Measurements from ENCODE around the gene LHFPL6.

Gene LHFPL6

GRCh38 chr13:39526499-39526898 is 76.5 kb downstream of the LHFPL6 start:
- no peak for ATAC-seq (ENCODE audit: insufficient read depth, low read depth)

GRCh38 chr13:39525506-39525905 is 77.5 kb downstream of the LHFPL6 start:
- TF ChIP-seq CTCF (IDR thresholded peaks at IDR 0.05; ENCODE audit: borderline replicate concordance, extremely low read depth, low read length, poor library complexity, severe bottlenecking) (no peak), EZH2 (IDR thresholded peaks at IDR 0.05; ENCODE audit: borderline replicate concordance, low read depth, low read length, severe bottlenecking) (no peak)
- DNase-seq (no peak), ATAC-seq (ENCODE audit: insufficient read depth, low read depth) (no peak)
- Histone ChIP-seq H4K20me1 (ENCODE audit: insufficient read depth, low read length) (no peaks in the 10 kb centered on the region), H3K9me3 (ENCODE audit: insufficient read depth, low read length, severe bottlenecking) (no peaks in the 10 kb centered on the region), H3K27ac (ENCODE audit: low read length) (no peak overlapping the region), H3K4me1 (ENCODE audit: insufficient read depth, low read length) (no peaks in the 10 kb centered on the region), H2AFZ (ENCODE audit: low read depth, low read length) (no peak overlapping the region), H3K4me3 (ENCODE audit: low read depth in 1 of 2, low read length in 2 of 2) (no peak overlapping the region), H3K79me2 (ENCODE audit: insufficient read depth, low read length) (no peaks in the 10 kb centered on the region), H3K4me2 (ENCODE audit: insufficient read depth, low read length) (no peak overlapping the region), H3K27me3 (ENCODE audit: insufficient read depth, low read length, poor library complexity) (no peaks in the 10 kb centered on the region), H3K9ac (ENCODE audit: low read depth, low read length) (no peak overlapping the region), H3K36me3 (ENCODE audit: insufficient read depth, low read length) (no peaks in the 10 kb centered on the region)

More at GRCh38 chr13:39526499-39526898, 76.5 kb downstream of the LHFPL6 start:
- Histone ChIP-seq H4K20me1 (ENCODE audit: insufficient read depth, low read length) (no peaks in the 10 kb centered on the region), H3K4me3 (ENCODE audit: low read depth in 1 of 2, low read length in 2 of 2) (no peak overlapping the region), H3K36me3 (ENCODE audit: insufficient read depth, low read length) (no peaks in the 10 kb centered on the region), H2AFZ (ENCODE audit: low read depth, low read length) (no peak overlapping the region), H3K9ac (ENCODE audit: low read depth, low read length) (no peak overlapping the region), H3K4me2 (ENCODE audit: insufficient read depth, low read length) (no peak overlapping the region), H3K27me3 (ENCODE audit: insufficient read depth, low read length, poor library complexity) (no peaks in the 10 kb centered on the region), H3K4me1 (ENCODE audit: insufficient read depth, low read length) (no peaks in the 10 kb centered on the region), H3K79me2 (ENCODE audit: insufficient read depth, low read length) (no peaks in the 10 kb centered on the region), H3K27ac (ENCODE audit: low read length) (no peak overlapping the region), H3K9me3 (ENCODE audit: insufficient read depth, low read length, severe bottlenecking) (no peaks in the 10 kb centered on the region)
- no peak for DNase-seq
- no peak for TF ChIP-seq CTCF (IDR thresholded peaks at IDR 0.05; ENCODE audit: borderline replicate concordance, extremely low read depth, low read length, poor library complexity, severe bottlenecking)
- TF ChIP-seq EZH2 (IDR thresholded peaks at IDR 0.05; ENCODE audit: borderline replicate concordance, low read depth, low read length, severe bottlenecking) = no peak

GRCh38 chr13:39524795-39525194 is 78.2 kb downstream of the LHFPL6 start:
- TF ChIP-seq EZH2 (IDR thresholded peaks at IDR 0.05; ENCODE audit: borderline replicate concordance, low read depth, low read length, severe bottlenecking) (no peak), CTCF (IDR thresholded peaks at IDR 0.05; ENCODE audit: borderline replicate concordance, extremely low read depth, low read length, poor library complexity, severe bottlenecking) (no peak)
- Histone ChIP-seq H3K27ac (ENCODE audit: low read length) (no peak overlapping the region), H3K4me3 (ENCODE audit: low read depth in 1 of 2, low read length in 2 of 2) (no peak overlapping the region), H2AFZ (ENCODE audit: low read depth, low read length) (no peak overlapping the region), H3K36me3 (ENCODE audit: insufficient read depth, low read length) (no peaks in the 10 kb centered on the region), H3K9ac (ENCODE audit: low read depth, low read length) (no peak overlapping the region), H3K4me1 (ENCODE audit: insufficient read depth, low read length) (no peaks in the 10 kb centered on the region), H4K20me1 (ENCODE audit: insufficient read depth, low read length) (no peaks in the 10 kb centered on the region), H3K27me3 (ENCODE audit: insufficient read depth, low read length, poor library complexity) (no peaks in the 10 kb centered on the region), H3K79me2 (ENCODE audit: insufficient read depth, low read length) (no peaks in the 10 kb centered on the region), H3K4me2 (ENCODE audit: insufficient read depth, low read length) (no peak overlapping the region), H3K9me3 (ENCODE audit: insufficient read depth, low read length, severe bottlenecking) (no peaks in the 10 kb centered on the region)
- DNase-seq (no peak), ATAC-seq (ENCODE audit: insufficient read depth, low read depth) (no peak)

- DNase-seq (no peak), ATAC-seq (ENCODE audit: insufficient read depth, low read depth) (no peak)
- no peaks in the 10 kb centered on the region for H3K4me1 ChIP-seq (ENCODE audit: insufficient read depth, low read length)
- H3K27me3 ChIP-seq (ENCODE audit: insufficient read depth, low read length, poor library complexity) = no peaks in the 10 kb centered on the region
- H3K9ac ChIP-seq (ENCODE audit: low read depth, low read length) = no peak overlapping the region
- no peaks in the 10 kb centered on the region for H3K79me2 ChIP-seq (ENCODE audit: insufficient read depth, low read length)
- H3K36me3 ChIP-seq (ENCODE audit: insufficient read depth, low read length) = no peaks in the 10 kb centered on the region
- H3K27ac ChIP-seq (ENCODE audit: low read length) = no peak overlapping the region
- H3K4me3 ChIP-seq (ENCODE audit: low read depth in 1 of 2, low read length in 2 of 2) = no peak overlapping the region
- H3K4me2 ChIP-seq (ENCODE audit: insufficient read depth, low read length) = no peak overlapping the region
- no peaks in the 10 kb centered on the region for H3K9me3 ChIP-seq (ENCODE audit: insufficient read depth, low read length, severe bottlenecking)
- H4K20me1 ChIP-seq (ENCODE audit: insufficient read depth, low read length) = no peaks in the 10 kb centered on the region
- TF ChIP-seq CTCF (IDR thresholded peaks at IDR 0.05; ENCODE audit: borderline replicate concordance, extremely low read depth, low read length, poor library complexity, severe bottlenecking) = no peak
- TF ChIP-seq EZH2 (IDR thresholded peaks at IDR 0.05; ENCODE audit: borderline replicate concordance, low read depth, low read length, severe bottlenecking) = no peak
- H2AFZ ChIP-seq (ENCODE audit: low read depth, low read length) = no peak overlapping the region
Observed at GRCh38 chr13:39522329-39522728, 80.7 kb downstream of the LHFPL6 start.
